GM18526 (cell line): ENCODE measurements around the gene ZNF598.

Experiments
- POLR2A ChIP-seq: IDR thresholded peaks from 3 replicates; pipeline ENCODE4 v1.6.1; 2011; ENCODE audit not compliant: insufficient read length; ENCODE audit errors: extremely low read depth

ZNF598 gene

DNA sequence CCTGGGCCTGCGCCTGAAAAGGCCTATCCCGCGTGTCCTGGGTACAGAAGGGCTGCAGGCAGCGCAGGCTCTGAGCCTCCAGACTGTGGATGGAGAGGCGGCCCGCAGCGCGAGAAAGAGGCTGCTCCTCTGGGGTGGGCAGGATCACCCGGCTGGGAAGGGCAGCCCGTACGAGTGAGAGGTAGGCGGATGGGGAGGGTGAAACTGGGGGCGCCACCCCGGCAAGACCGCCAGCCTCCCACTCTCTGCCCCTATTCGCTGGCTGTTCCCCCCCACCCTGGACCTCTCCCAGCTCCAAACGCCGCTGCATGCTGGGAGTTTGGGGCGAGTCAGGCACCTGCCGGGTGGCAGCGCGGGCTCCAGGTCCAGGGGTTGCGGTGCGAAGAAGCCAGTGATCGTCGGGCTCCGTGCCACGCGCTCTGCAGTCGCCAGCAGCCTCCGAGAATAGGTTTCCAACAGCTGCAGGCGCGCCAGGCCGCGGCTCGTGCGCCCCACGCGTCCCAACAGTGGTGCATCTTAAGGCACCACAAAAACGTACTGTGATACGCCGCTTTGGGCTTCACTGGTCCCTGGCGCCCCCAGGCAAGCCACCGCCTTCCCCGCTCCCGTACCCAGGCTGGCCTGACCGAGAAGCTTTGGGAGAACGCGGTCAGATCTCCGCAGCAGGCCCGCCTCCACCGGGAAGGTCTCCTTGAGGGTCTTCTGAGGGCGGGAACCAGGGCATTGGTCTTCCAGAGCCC, 29.4 kb downstream of the ZNF598 start:
- no peak for TF ChIP-seq POLR2A

- TF ChIP-seq POLR2A: no peak
Measured at GRCh38 chr16:1979271-1980029, 30.2 kb downstream of the ZNF598 start.

DNA sequence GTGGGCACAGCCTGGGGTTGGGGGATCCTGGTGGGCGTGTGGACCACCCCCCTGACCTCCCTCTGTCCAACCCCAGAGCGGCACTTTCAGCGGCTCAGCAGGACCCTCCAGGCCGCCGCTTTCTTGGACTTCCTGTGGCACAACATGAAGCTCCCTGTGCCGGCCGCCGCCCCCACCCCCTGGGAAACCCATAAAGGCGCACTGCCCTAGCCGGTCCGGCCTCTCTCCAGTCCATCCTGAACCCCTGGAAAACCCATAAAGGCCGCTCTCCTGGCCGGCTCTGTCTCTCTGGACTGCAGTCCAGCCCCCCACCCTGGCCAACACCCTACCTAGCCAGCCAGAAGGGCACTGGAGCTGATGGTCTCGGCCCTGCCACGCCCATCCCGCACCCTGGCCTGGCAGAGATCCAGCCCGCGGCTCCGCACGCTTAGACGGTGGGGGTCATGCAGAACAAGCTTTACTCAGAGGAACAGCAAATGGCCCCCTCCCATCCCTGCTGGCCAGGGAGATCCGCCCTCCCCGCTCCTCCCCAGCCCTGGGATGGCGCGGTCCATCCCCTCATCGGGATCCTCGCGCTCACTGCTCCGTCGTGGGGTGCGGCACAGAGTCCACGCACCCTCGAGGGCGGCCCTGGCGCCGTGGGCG, 31.0 kb downstream of the ZNF598 start:
- no peak for TF ChIP-seq POLR2A

- TF ChIP-seq POLR2A: no peak
Measured at GRCh38 chr16:1977875-1978268, 31.7 kb downstream of the ZNF598 start.

DNA sequence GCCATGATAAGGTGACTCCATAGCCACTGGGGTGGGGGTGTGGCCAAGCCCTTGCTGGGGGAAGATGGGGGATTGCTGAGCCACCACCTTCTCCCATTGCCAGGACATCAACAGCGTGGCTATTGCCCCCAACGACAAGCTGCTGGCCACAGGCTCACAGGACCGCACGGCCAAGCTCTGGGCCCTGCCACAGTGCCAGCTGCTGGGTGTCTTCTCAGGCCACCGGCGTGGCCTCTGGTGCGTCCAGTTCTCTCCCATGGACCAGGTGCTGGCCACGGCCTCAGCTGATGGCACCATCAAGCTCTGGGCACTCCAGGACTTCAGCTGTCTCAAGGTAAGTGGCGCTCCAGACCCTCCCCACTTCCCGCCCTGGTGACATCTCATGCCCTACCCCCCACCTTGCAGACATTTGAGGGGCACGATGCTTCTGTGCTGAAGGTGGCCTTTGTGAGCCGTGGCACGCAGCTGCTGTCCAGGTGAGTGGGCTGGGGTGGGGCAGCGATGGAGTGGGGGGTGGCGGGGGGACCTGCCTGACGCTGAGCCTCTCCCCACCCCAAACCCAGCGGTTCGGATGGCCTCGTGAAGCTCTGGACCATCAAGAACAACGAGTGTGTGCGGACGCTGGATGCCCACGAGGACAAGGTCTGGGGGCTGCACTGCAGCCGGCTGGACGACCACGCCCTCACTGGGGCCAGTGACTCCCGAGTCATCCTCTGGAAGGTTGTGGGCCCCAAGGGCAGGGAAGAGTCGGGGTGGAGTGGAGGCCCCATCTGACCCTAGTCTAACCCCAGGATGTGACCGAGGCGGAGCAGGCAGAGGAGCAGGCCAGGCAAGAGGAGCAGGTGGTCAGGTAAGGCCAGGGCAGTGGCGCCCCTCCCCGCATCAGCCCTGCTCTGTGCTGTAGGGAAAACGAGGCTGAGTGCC, 32.4 kb downstream of the ZNF598 start:
- TF ChIP-seq POLR2A: no peak

- TF ChIP-seq POLR2A: no peak
Measured at GRCh38 chr16:1976216-1976520, 33.5 kb downstream of the ZNF598 start.

- no peak for TF ChIP-seq POLR2A
Measured at GRCh38 chr16:1975432-1976215, 34.0 kb downstream of the ZNF598 start.

- no peak for TF ChIP-seq POLR2A
Measured at GRCh38 chr16:1974157-1975070, 35.2 kb downstream of the ZNF598 start.

GRCh38 chr16:1973461-1974156, 36.0 kb downstream of the ZNF598 start:
- no peak for TF ChIP-seq POLR2A

GRCh38 chr16:1972490-1972877, 37.1 kb downstream of the ZNF598 start:
- no peak for TF ChIP-seq POLR2A

GRCh38 chr16:1971796-1972489, 37.7 kb downstream of the ZNF598 start, which contains the start of gene TBL3:
TBL3 (plus strand) TSS chr16:1972053; CDS start chr16:1972165, 112 bp downstream.
- peak; percentile 95 for TF ChIP-seq POLR2A
